Cerebellar cortex (tissue), 1 donor: ENCODE results near the gene FBXW8.
"Not testable (repeated sequence)": the region's sequence is repeated elsewhere in the genome, so short reads cannot be mapped to it uniquely, and the experiment has no call there.

Experiments used
- DNase-seq: peaks from one replicate; pipeline ENCODE4 v3.0.0-alpha.2; 2015; ENCODE audit warnings: low spot score

The FBXW8 gene

DNA sequence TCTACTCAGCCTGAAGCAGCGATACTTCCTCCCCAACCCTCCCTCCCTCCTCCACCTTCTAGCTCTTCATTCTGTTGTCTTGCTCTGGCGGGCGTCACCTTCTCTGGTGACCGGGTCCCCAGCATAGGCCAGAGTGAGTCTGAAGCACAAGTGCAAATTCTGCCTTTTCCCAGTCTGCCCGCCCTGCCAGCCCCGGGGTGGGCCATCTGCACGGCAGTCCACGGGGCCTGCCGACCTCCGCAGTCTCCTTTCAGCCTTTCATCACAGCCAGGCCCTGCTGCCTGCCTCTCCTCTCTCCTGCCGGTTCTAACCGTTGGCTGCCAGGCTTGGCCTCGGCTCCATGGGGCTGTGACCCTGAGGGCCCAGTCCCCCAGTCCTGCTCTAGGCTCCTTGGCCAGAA, 129.7 kb downstream of the FBXW8 start:
- DNase-seq, result no peak

DNA sequence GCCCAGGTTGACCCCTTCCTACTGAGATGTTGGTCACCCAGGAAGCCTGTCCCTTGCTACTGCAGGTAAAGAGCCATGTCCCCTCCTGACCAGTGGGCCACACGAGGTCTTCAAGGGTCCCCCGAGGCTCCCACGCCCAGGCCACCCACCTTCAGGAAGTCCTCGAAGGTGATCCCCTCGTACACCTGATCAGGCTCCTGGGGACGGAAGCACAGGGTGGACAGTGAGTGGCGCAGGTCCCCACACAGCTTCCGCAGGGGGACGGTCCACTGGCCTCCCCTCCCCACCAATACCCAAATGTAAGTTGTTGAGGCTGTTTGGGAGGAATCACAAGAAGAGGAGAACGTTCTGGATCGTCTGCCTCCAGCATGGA, 131.0 kb downstream of the FBXW8 start:
- DNase-seq, result no peak

- DNase-seq, result no peak
Measured at GRCh38 chr12:117042171-117042842, 131.6 kb downstream of the FBXW8 start.

- DNase-seq, result no peak
Measured at GRCh38 chr12:117042862-117043261, 132.1 kb downstream of the FBXW8 start.

GRCh38 chr12:117044311-117044710, 133.6 kb downstream of the FBXW8 start:
- DNase-seq, result no peak

GRCh38 chr12:117044790-117045159, 134.0 kb downstream of the FBXW8 start:
- no peak for DNase-seq

GRCh38 chr12:117045160-117046010, 134.6 kb downstream of the FBXW8 start:
- DNase-seq, result no peak

- DNase-seq, result no peak
Measured at GRCh38 chr12:117046011-117046369, 135.2 kb downstream of the FBXW8 start.

GRCh38 chr12:117046425-117046824, 135.7 kb downstream of the FBXW8 start:
- no peak for DNase-seq

- no peak for DNase-seq
Measured at GRCh38 chr12:117046861-117047530, 136.2 kb downstream of the FBXW8 start.

GRCh38 chr12:117047810-117048584, 137.2 kb downstream of the FBXW8 start:
- DNase-seq, result no peak

DNA sequence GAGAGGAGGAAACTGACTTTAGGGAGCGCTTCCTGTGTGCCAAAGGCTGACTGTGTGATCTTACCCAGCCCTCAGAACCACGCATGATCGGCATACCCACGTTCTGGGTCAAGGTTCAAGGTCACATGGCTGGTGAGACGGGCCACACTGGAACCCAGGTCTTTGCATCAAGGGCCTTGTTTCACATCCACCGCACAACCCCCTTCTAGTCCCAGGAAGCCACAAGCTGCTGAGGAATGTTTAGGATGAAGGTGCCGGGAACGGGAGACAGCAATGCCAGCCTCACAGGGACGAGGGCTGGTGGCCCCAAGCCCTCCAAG, 137.8 kb downstream of the FBXW8 start:
- no peak for DNase-seq

GRCh38 chr12:117049295-117049694, 138.5 kb downstream of the FBXW8 start:
- DNase-seq, result no peak

GRCh38 chr12:117050060-117050459, 139.3 kb downstream of the FBXW8 start:
- DNase-seq, result no peak

DNA sequence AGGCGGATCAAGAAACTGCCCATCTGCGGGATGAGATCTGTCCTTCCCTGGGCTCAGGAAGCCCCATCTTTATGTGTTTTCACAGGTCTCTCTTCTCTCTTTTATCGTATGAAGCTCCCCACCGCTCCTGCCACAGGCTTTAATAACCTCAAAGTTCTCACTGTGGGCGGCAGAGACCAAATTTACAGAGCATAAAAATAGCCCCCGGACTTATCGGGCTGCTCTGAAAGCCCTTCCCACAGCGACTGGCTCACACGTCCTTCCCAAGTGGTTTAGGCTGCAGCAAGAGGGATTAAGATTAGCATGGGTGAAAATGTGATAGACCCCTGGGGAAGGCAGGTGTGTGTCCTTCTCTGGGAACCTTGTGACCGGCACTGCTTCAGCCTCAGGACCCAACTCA, 140.6 kb downstream of the FBXW8 start:
- no peak for DNase-seq

- DNase-seq, result no peak
Measured at GRCh38 chr12:117052386-117053049, 141.8 kb downstream of the FBXW8 start.

GRCh38 chr12:117053050-117053400, 142.3 kb downstream of the FBXW8 start:
- DNase-seq, result no peak

DNA sequence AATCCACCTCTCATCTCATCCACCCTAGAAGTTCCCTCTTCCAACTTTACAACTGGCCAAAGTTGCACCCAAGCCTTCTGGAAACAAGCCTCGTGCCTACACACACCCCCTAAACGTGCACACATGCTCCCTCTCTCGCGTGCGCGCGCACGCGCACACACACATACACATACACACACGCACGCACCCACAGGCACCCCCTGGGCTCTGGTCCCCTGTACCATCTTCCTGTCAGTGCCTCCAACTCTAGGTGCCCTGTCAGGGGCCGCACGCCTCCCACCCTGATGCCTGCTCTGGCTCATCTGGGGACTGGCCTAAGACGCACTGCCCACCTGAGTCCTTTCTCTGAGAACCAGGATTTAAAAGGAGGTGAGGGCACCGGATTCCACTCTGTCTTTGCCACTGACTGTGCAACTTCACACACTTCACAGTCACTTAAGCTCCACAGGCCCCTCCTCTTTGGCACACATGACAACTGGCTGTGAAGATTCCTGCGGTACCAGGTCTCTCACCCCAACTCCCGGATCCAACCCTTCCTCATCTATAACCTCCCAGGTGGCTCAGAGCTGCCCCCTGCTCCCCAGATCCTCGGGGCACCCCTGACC, 142.9 kb downstream of the FBXW8 start:
- DNase-seq, result no peak

- DNase-seq, result no peak
Measured at GRCh38 chr12:117054279-117054678, 143.5 kb downstream of the FBXW8 start.

DNA sequence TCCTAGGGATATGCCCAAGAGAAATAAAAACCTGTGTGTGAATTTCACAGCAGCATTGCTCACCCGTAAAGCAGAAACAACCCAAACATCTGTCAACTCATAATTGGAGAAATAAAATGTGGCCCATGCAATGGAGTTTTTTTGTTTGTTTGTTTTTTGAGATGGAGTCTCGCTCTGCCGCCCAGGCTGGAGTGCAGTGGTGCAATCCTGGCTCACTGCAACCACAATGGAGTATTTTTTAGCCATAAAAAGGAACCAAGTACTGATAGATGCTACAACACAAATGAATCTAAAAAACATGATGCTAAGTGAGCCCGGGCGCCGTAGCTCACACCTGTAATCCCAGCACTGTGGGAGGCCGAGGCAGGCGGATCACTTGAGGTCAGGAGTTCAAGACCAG, 146.9 kb downstream of the FBXW8 start:
- DNase-seq, result not testable (repeated sequence)

DNA sequence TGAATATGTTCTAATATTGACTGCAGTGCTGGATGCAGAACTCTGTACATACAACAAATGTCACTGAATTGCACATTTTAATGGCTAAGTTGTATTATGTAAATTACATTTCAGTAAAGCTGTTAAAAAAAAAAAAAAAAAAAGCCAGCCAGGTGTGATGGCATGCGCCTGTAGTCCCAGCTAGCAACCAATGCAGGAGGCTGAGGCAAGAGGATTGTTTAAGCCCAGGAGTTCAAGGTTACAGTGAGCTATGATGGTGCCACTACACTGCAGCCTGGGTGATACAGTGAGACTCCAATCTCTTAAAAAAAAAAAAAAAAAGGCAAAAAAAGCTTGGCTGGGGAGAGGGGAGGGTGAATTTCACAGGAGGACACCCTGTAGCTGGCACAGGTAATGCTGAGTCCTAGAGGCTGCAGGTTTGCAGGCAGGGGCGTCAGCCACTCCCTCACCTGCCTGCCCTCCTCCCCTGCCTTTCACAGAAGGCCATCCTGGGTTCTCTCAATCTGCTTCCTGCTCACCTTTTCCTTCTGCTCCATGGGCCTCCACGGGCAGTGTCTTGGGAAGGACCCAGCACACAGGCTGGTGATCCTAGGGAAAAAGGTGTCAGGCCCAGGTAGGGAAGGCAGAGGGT, 147.8 kb downstream of the FBXW8 start:
- DNase-seq, result no peak
